Activated T-helper 17 cell treated with anti-CD3 and anti-CD28 coated beads, Interleukin-2, amount 50 U/mL, for 72 hours (primary cell): Measurements from ENCODE around the gene METRNL. TPM values are rescaled to one million over a fixed set of nuclear protein-coding genes. Genes with fewer than 3 reads are reported as not detected.
"Not testable (repeated sequence)": the region's sequence is repeated elsewhere in the genome, so short reads cannot be mapped to it uniquely, and the experiment has no call there.

Experiments used
- ATAC-seq: fragments of 150-1000 bp; cut with Tn5 transposase; replicated peaks from 2 replicates; pipeline ENCODE4 v1.10.0; 2021; ENCODE audit warnings: mild to moderate bottlenecking, moderate library complexity
- H3K27ac Mint-ChIP-seq: one replicate; pipeline ENCODE4 v1.8.0; 2022; ENCODE audit warnings: mixed read lengths
- H3K27me3 Mint-ChIP-seq: one replicate; pipeline ENCODE4 v1.8.0; 2022; ENCODE audit warnings: mixed read lengths
- H3K36me3 Mint-ChIP-seq: one replicate; pipeline ENCODE4 v1.8.0; 2022; ENCODE audit warnings: low read depth, mild to moderate bottlenecking, mixed read lengths
- H3K4me1 Mint-ChIP-seq: one replicate; pipeline ENCODE4 v1.8.0; 2022; ENCODE audit warnings: mixed read lengths
- H3K4me3 Mint-ChIP-seq: one replicate; pipeline ENCODE4 v1.8.0; 2022; ENCODE audit warnings: mild to moderate bottlenecking, mixed read lengths
- H3K9me3 Mint-ChIP-seq: one replicate; pipeline ENCODE4 v1.8.0; 2022; ENCODE audit warnings: mixed read lengths
- total RNA-seq, 2 donors: library from RNA; stranded (reverse); gene quantifications; one replicate each; pipeline ENCODE4 v1.2.3, GENCODE V29; 2022

The METRNL gene
- total RNA-seq, 2 donors from 2014 or later = 21.9 to 43.4 TPM

DNA sequence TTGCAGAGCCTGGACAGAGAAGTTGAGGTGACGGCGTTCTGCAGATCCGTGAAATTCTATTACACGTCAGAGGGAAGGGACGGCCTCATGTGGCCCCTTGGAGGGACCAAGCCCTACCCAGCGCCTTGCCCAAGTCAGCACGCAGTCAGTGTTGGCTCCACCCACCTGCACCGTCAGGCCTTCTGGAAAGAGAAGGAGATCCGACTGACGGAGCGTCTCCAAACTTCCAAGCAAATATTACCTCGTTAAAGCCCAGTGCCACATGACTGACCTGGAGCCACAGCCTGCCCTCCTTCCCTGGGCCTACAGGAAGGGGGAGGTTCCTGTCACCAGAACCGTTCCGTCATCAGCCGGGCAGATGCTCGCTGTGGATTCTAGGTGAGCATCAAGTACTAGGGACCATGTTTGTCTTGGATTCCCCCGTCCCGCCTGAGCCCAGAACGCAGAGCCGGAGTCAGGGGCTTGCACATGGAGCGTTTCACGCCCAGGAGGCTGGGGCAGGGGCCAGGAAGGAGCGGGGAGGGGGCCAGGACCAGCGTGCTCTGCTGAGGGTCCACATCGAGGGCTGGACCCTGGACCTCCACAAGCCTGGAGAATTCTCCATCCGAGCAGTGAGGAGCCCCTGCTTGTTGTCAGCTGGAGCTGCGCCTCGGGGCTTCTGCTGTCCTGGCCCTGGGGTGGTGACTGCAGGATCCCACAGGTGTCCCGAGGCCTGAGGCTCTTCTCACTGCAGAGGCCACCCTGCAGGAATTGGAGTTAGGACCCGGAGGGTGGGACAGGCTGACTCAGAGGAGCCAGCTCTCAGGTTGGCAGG lies 22.6 kb upstream of the METRNL start:
- Mint-ChIP-seq H3K9me3 (no peaks in the 10 kb centered on the region), H3K27me3 (no peaks in the 10 kb centered on the region), H3K36me3 (no peaks in the 10 kb centered on the region), H3K4me1 (peaks cover 4% of the 10 kb centered on the region), H3K27ac (no peak overlapping the region), H3K4me3 (no peak overlapping the region)
- ATAC-seq = no peak

- H3K4me3 Mint-ChIP-seq = no peak overlapping the region
These were observed 22.0 kb upstream of the METRNL start for GRCh38 chr17:83057397-83057761.

DNA sequence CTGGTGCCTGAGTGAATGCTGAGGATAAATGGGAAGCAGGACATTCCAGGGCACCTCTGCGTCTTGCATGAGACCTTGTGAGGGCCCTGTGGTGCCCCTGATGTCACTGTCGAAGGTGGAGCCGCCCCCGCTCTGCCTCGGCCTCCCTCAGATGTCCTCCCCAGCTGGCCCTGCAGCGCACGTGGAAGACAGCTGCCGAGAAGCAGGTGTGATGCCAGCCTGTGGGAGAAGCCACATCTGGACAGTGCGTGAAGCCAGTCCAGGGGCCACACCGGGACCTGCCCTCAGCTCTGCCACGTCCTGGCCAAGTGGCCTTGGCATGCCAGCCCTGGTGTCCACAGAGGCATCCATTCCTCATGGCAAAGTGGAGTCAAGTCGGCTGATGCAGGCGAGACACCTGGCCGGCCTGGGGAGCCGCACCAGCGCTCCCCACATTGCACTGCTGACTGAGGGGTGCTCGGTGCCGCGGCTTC lies 21.6 kb upstream of the METRNL start:
- no peak overlapping the region for H3K27ac Mint-ChIP-seq
- H3K27me3 Mint-ChIP-seq = no peaks in the 10 kb centered on the region
- no peaks in the 10 kb centered on the region for H3K9me3 Mint-ChIP-seq
- no peak for ATAC-seq
- no peaks in the 10 kb centered on the region for H3K36me3 Mint-ChIP-seq
- no peak overlapping the region for H3K4me3 Mint-ChIP-seq
- H3K4me1 Mint-ChIP-seq = peaks cover 4% of the 10 kb centered on the region

More at GRCh38 chr17:83057397-83057761, 22.0 kb upstream of the METRNL start:
- ATAC-seq = no peak
- H3K9me3 Mint-ChIP-seq = no peaks in the 10 kb centered on the region
- H3K4me1 Mint-ChIP-seq = peaks cover 4% of the 10 kb centered on the region
- H3K27ac Mint-ChIP-seq = no peak overlapping the region
- no peaks in the 10 kb centered on the region for H3K27me3 Mint-ChIP-seq
- no peaks in the 10 kb centered on the region for H3K36me3 Mint-ChIP-seq

DNA sequence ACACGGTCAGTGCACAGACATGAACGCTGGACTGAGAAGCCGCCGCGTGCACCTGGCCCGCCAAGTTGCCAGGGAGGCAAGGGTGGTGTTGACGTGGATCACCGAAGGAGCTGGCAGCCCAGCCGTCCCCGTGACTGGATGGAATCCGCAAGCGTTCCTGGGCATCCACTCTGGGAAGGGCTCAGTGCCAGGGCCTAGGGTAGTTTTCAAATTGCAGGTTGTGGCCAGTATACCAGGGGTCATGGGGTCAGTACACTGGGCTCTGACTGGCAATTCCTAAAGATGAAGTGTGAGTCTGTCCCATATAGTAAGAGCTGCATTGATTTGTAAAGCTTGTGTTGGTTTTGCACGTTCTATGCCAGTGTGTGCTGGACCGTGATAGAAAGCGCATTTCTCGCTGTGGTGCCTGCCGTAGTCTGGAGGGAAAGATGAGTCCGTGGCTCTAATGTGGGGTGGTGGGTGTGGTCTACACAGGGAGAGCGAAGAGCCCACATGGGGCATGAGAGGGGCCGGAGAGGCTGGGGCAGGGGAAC lies 21.1 kb upstream of the METRNL start:
- no peak overlapping the region for H3K27ac Mint-ChIP-seq
- peaks cover 4% of the 10 kb centered on the region for H3K4me1 Mint-ChIP-seq
- no peaks in the 10 kb centered on the region for H3K9me3 Mint-ChIP-seq
- no peaks in the 10 kb centered on the region for H3K27me3 Mint-ChIP-seq
- no peaks in the 10 kb centered on the region for H3K36me3 Mint-ChIP-seq
- H3K4me3 Mint-ChIP-seq = no peak overlapping the region
- ATAC-seq = no peak

- H3K27ac Mint-ChIP-seq = no peak overlapping the region
These were observed 17.8 kb upstream of the METRNL start for GRCh38 chr17:83061586-83061985.

GRCh38 chr17:83062011-83062817 lies 17.2 kb upstream of the METRNL start:
- H3K27me3 Mint-ChIP-seq = no peaks in the 10 kb centered on the region
- no peaks in the 10 kb centered on the region for H3K36me3 Mint-ChIP-seq
- H3K9me3 Mint-ChIP-seq = no peaks in the 10 kb centered on the region
- no peak overlapping the region for H3K4me3 Mint-ChIP-seq
- H3K4me1 Mint-ChIP-seq = no peaks in the 10 kb centered on the region
- ATAC-seq = no peak
- H3K27ac Mint-ChIP-seq = no peak overlapping the region

More at GRCh38 chr17:83061586-83061985, 17.8 kb upstream of the METRNL start:
- H3K9me3 Mint-ChIP-seq = no peaks in the 10 kb centered on the region
- no peaks in the 10 kb centered on the region for H3K4me1 Mint-ChIP-seq
- no peak overlapping the region for H3K4me3 Mint-ChIP-seq
- H3K27me3 Mint-ChIP-seq = no peaks in the 10 kb centered on the region
- no peak for ATAC-seq
- no peaks in the 10 kb centered on the region for H3K36me3 Mint-ChIP-seq

DNA sequence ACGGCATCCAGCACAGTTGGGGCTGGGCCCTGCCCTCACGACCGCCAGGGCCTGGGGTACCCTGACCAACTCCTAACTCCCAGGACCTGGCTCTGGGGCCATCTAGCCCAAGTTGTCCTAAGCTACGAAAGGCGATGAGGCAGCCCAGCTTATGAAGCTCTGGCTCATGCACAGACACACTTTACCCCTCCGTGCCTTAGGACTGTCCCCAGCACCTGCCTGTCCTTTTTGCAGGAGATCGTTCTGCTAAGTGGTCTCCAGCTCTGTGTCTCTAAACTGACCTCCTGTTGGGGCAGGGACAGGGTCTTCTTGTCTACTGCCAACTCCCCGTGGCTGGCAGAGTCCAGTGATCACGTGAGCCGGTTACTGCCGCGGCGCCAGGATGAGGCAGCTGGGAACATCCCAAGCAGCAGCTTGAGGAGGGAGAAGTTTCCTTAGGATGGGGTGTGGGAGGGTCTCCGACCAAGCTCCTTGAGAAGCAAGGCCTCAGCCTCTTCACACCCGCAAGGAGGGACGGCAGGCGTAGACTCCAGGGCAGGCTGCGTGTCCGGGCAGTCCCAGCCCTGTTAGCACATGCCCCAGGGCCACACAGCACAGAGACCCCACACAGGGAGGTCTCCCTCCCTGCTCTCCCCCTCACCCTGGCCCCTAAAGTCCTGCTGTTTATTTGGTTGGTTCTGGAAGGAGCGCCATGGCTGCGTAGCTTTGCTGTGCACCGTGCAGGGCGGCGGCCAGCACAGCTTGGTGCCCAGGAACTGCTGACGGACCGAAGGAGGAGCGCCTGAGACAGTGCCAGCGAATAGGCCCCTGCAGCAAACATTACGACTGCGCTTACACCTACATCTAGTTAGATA lies 16.4 kb upstream of the METRNL start:
- no peaks in the 10 kb centered on the region for H3K9me3 Mint-ChIP-seq
- no peak overlapping the region for H3K27ac Mint-ChIP-seq
- no peaks in the 10 kb centered on the region for H3K36me3 Mint-ChIP-seq
- no peaks in the 10 kb centered on the region for H3K27me3 Mint-ChIP-seq
- H3K4me1 Mint-ChIP-seq = no peaks in the 10 kb centered on the region
- no peak overlapping the region for H3K4me3 Mint-ChIP-seq
- no peak for ATAC-seq

DNA sequence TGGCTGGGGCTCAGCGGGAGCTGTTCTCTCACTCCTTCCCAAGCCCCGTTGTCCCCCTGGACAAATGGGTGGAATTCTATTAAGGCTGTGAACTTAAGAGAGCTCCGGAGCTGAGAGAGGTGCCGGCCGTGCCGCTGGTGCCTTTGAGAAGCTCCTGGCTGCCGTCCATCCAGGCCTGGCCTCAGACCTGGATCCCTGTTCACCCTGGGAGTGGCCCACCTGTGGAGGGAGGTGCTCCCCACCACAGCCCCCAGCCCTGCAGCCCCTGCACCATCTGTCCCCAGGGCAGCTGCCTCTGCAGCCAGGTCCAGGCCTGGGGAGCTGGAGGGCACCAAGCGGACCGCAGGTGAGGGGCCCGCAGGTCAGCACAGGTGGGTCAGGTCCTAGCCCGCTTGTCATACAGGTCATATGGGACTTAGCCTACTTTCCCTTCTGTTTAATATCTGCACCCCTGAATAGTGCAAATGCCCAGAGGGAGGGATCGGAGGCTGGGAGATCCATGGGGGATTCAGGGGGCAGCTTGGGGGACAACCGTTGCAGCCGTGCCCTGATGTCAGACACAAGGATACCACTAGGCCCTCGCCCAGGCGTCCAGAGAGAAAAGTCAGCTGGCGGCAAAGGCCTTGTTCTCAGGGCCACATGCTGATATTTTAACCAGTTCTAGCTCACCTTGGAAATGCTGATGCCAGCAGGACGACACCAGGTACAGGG lies 15.2 kb upstream of the METRNL start:
- no peak for ATAC-seq
- Mint-ChIP-seq H3K4me3 (no peak overlapping the region), H3K27ac (no peak overlapping the region)

DNA sequence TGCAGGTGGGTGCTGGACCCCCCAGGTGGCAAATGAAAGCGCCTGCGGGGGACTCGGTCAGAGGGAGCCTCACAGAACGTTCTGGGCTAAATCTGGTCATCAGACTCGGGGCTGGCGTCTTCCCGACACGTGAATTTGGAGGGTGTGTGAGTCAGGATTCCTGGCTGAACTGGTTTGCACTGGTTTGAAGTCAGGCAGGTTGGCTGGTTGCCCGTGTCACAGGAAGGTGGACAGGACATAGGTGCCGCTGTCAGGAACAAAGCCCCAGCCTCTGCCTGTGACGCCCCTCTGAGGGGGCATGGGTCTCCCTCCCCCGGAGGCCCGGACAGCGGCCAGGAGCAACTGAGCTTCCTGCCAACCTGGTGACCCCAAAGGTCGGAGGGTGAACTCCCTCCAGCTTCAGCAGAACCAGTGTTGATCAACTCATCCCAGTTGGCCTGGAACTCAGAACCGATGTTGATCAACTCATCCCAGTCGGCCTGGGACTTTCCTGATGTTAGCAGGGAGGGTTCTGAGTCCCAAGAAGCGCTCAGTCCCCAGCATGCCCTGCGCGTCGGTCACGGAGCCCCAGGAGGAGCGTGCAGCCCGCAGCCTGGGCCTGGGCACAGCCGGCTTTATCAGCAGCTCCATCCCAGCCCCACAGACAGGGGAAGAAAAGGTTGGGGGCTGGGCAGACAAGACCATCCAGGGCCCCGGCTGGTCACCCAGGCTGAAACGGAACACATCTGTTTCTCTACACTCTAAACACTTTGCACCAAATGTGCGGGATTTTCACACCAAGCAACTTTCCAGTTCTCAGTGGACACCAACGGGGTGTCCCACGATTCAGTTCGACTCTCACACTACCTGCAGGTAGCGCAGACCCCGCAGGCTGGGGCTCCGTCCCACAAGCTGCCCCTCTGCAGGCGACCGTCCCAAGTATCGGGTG lies 14.4 kb upstream of the METRNL start:
- Mint-ChIP-seq H3K36me3 (no peaks in the 10 kb centered on the region), H3K27ac (no peak overlapping the region), H3K27me3 (no peaks in the 10 kb centered on the region), H3K4me3 (no peak overlapping the region), H3K4me1 (no peaks in the 10 kb centered on the region), H3K9me3 (no peaks in the 10 kb centered on the region)
- ATAC-seq = no peak

More for the DNA sequence above, 15.2 kb upstream of the METRNL start:
- Mint-ChIP-seq H3K36me3 (no peaks in the 10 kb centered on the region), H3K27me3 (no peaks in the 10 kb centered on the region), H3K9me3 (no peaks in the 10 kb centered on the region), H3K4me1 (no peaks in the 10 kb centered on the region)

GRCh38 chr17:83065660-83066542 lies 13.5 kb upstream of the METRNL start:
- Mint-ChIP-seq H3K4me3 (no peak overlapping the region), H3K4me1 (peaks cover 5% of the 10 kb centered on the region)
- no peak for ATAC-seq

GRCh38 chr17:83066543-83066890 lies 12.9 kb upstream of the METRNL start:
- not testable (repeated sequence) for H3K27me3 Mint-ChIP-seq, H3K27ac Mint-ChIP-seq, ATAC-seq, H3K36me3 Mint-ChIP-seq, H3K4me3 Mint-ChIP-seq, H3K9me3 Mint-ChIP-seq, H3K4me1 Mint-ChIP-seq

More at GRCh38 chr17:83065660-83066542, 13.5 kb upstream of the METRNL start:
- Mint-ChIP-seq H3K27me3 (no peaks in the 10 kb centered on the region), H3K36me3 (no peaks in the 10 kb centered on the region), H3K27ac (no peak overlapping the region), H3K9me3 (no peaks in the 10 kb centered on the region)

- Mint-ChIP-seq H3K9me3 (no peaks in the 10 kb centered on the region), H3K36me3 (no peaks in the 10 kb centered on the region), H3K4me1 (peaks cover 14% of the 10 kb centered on the region), H3K4me3 (no peak overlapping the region), H3K27ac (no peak overlapping the region), H3K27me3 (no peaks in the 10 kb centered on the region)
- no peak for ATAC-seq
These were observed 12.2 kb upstream of the METRNL start for GRCh38 chr17:83067071-83067717.
